Astrocyte (in vitro differentiated cells and primary cell): Measurements from ENCODE around the gene ATG7. TPM values are rescaled to one million over a fixed set of nuclear protein-coding genes. Genes with fewer than 3 reads are reported as not detected.

ENCODE experiments used
- DNase-seq: peaks from one replicate; pipeline ENCODE4 v3.0.0-alpha.2; 2010; ENCODE audit warnings: low read depth
- FAIRE-seq: peaks from 2 replicates; lab custom pipeline; 2011; peaks lifted over from hg19 to GRCh38; lab: Jason Lieb, UNC
- H2AFZ ChIP-seq: 2 replicates; pipeline ENCODE4 v1.6.0; 2012; ENCODE audit warnings: low read depth, low read length, inconsistent platforms
- H3K27ac ChIP-seq: 2 replicates; pipeline ENCODE4 v1.5.1; 2011; ENCODE audit warnings: low read depth, low read length, inconsistent platforms
- H3K27me3 ChIP-seq: 2 replicates; pipeline ENCODE4 v1.6.0; 2011; ENCODE audit warnings: low read length, inconsistent platforms; ENCODE audit not compliant: insufficient read depth
- H3K36me3 ChIP-seq: 2 replicates; pipeline ENCODE4 v1.5.1; 2011; ENCODE audit warnings: low read length, inconsistent platforms; ENCODE audit not compliant: insufficient read depth
- H3K4me1 ChIP-seq: 2 replicates; pipeline ENCODE4 v1.5.1; 2011; ENCODE audit warnings: low read length, inconsistent platforms; ENCODE audit not compliant: insufficient read depth
- H3K4me2 ChIP-seq: 2 replicates; pipeline ENCODE4 v1.6.0; 2012; ENCODE audit warnings: low read length, inconsistent platforms
- H3K4me3 ChIP-seq: 2 replicates; pipeline ENCODE4 v1.5.1; 2011; ENCODE audit warnings: low read depth, mild to moderate bottlenecking, low read length, inconsistent platforms; ENCODE audit not compliant: insufficient read depth
- H3K79me2 ChIP-seq: 2 replicates; pipeline ENCODE4 v1.6.0; 2012; ENCODE audit warnings: mild to moderate bottlenecking, low read length, inconsistent platforms; ENCODE audit not compliant: insufficient read depth
- H3K9ac ChIP-seq: 2 replicates; pipeline ENCODE4 v1.6.0; 2012; ENCODE audit warnings: mild to moderate bottlenecking, low read length, inconsistent platforms
- H3K9me3 ChIP-seq: 2 replicates; pipeline ENCODE4 v1.5.1; 2012; ENCODE audit warnings: low read depth, mild to moderate bottlenecking, low read length, inconsistent platforms; ENCODE audit not compliant: insufficient read depth
- H4K20me1 ChIP-seq: 2 replicates; pipeline ENCODE4 v1.6.0; 2012; ENCODE audit warnings: low read length, inconsistent platforms; ENCODE audit not compliant: insufficient read depth
- H3K27ac Mint-ChIP-seq: one replicate; pipeline ENCODE4 v1.8.0; 2021; ENCODE audit warnings: mild to moderate bottlenecking, mixed read lengths; ENCODE audit not compliant: unreplicated experiment
- H3K27me3 Mint-ChIP-seq: one replicate; pipeline ENCODE4 v1.8.0; 2021; ENCODE audit warnings: low read depth, mixed read lengths; ENCODE audit not compliant: unreplicated experiment
- H3K36me3 Mint-ChIP-seq: one replicate; pipeline ENCODE4 v1.8.0; 2021; ENCODE audit warnings: low read depth, mixed read lengths; ENCODE audit not compliant: unreplicated experiment
- H3K4me1 Mint-ChIP-seq: one replicate; pipeline ENCODE4 v1.8.0; 2021; ENCODE audit warnings: low read depth, mixed read lengths; ENCODE audit not compliant: unreplicated experiment
- H3K4me3 Mint-ChIP-seq: one replicate; pipeline ENCODE4 v1.8.0; 2021; ENCODE audit warnings: mild to moderate bottlenecking, moderate library complexity, mixed read lengths; ENCODE audit not compliant: unreplicated experiment
- H3K9me3 Mint-ChIP-seq: one replicate; pipeline ENCODE4 v1.8.0; 2021; ENCODE audit warnings: mild to moderate bottlenecking, mixed read lengths; ENCODE audit not compliant: unreplicated experiment
- EZH2 ChIP-seq: IDR thresholded peaks from 2 replicates; pipeline ENCODE4 v1.6.1; 2012; ENCODE audit warnings: mild to moderate bottlenecking, low read length, inconsistent platforms; ENCODE audit not compliant: insufficient read depth
- total RNA-seq: library from RNA; stranded (reverse); gene quantifications from 2 replicates; pipeline ENCODE4 v1.2.1, GENCODE V29; 2021
- TF ChIP-seq, protein P1 (sequence below): IDR thresholded peaks from 2 replicates; pipeline ENCODE4 v1.5.1; 2011; ENCODE audit warnings: low read depth, mild to moderate bottlenecking, inconsistent platforms, low read length, moderate library complexity; ENCODE audit not compliant: insufficient read depth

The ATG7 gene
- total RNA-seq, 1 donor from 2014 or later, result 29.5 TPM

DNA sequence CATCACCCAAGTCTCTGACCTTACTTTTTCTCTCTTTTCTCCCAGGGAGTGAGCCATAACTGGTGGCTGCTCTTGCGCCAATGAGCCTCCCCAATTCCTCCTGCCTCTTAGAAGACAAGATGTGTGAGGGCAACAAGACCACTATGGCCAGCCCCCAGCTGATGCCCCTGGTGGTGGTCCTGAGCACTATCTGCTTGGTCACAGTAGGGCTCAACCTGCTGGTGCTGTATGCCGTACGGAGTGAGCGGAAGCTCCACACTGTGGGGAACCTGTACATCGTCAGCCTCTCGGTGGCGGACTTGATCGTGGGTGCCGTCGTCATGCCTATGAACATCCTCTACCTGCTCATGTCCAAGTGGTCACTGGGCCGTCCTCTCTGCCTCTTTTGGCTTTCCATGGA lies 13.2 kb upstream of the ATG7 start:
- TF ChIP-seq, protein P1, sequence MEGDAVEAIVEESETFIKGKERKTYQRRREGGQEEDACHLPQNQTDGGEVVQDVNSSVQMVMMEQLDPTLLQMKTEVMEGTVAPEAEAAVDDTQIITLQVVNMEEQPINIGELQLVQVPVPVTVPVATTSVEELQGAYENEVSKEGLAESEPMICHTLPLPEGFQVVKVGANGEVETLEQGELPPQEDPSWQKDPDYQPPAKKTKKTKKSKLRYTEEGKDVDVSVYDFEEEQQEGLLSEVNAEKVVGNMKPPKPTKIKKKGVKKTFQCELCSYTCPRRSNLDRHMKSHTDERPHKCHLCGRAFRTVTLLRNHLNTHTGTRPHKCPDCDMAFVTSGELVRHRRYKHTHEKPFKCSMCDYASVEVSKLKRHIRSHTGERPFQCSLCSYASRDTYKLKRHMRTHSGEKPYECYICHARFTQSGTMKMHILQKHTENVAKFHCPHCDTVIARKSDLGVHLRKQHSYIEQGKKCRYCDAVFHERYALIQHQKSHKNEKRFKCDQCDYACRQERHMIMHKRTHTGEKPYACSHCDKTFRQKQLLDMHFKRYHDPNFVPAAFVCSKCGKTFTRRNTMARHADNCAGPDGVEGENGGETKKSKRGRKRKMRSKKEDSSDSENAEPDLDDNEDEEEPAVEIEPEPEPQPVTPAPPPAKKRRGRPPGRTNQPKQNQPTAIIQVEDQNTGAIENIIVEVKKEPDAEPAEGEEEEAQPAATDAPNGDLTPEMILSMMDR, result no peak
- no peak for TF ChIP-seq EZH2
- no peak overlapping the region for H3K4me3 Mint-ChIP-seq
- no peak for FAIRE-seq

DNA sequence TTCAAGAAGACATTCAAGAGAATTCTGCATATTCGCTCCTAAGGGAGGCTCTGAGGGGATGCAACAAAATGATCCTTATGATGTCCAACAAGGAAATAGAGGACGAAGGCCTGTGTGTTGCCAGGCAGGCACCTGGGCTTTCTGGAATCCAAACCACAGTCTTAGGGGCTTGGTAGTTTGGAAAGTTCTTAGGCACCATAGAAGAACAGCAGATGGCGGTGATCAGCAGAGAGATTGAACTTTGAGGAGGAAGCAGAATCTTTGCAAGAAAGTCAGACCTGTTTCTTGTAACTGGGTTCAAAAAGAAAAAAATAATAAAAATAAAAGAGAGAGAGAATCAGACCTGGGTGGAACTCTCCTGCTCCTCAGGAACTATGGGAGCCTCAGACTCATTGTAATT lies 11.7 kb upstream of the ATG7 start:
- Histone ChIP-seq H3K36me3 (peaks cover 16% of the 10 kb centered on the region), H3K27me3 (no peaks in the 10 kb centered on the region), H3K79me2 (no peaks in the 10 kb centered on the region), H3K27ac (no peak overlapping the region), H3K4me1 (no peaks in the 10 kb centered on the region), H3K9me3 (no peaks in the 10 kb centered on the region), H4K20me1 (no peaks in the 10 kb centered on the region), H3K4me2 (no peak overlapping the region), H3K4me3 (no peak overlapping the region), H3K9ac (no peak overlapping the region), H2AFZ (no peak overlapping the region)
- Mint-ChIP-seq H3K4me3 (no peak overlapping the region), H3K4me1 (no peaks in the 10 kb centered on the region), H3K36me3 (peaks cover 16% of the 10 kb centered on the region), H3K27ac (no peak overlapping the region), H3K9me3 (peaks cover 10% of the 10 kb centered on the region), H3K27me3 (peaks cover 40% of the 10 kb centered on the region)
- DNase-seq, result no peak
- no peak for FAIRE-seq
- no peak for TF ChIP-seq EZH2
- TF ChIP-seq, protein P1, result no peak

More for the DNA sequence above, 13.2 kb upstream of the ATG7 start:
- H4K20me1 ChIP-seq, result no peaks in the 10 kb centered on the region
- no peak overlapping the region for H2AFZ ChIP-seq
- H3K27ac Mint-ChIP-seq, result no peak overlapping the region
- H3K9ac ChIP-seq, result no peak overlapping the region
- peaks cover 23% of the 10 kb centered on the region for H3K36me3 Mint-ChIP-seq
- no peak for DNase-seq
- no peak overlapping the region for H3K4me3 ChIP-seq
- H3K9me3 ChIP-seq, result no peaks in the 10 kb centered on the region
- H3K4me1 Mint-ChIP-seq, result no peaks in the 10 kb centered on the region
- H3K27me3 ChIP-seq, result no peaks in the 10 kb centered on the region
- peaks cover 16% of the 10 kb centered on the region for H3K36me3 ChIP-seq
- H3K79me2 ChIP-seq, result no peaks in the 10 kb centered on the region
- no peak overlapping the region for H3K27ac ChIP-seq
- peaks cover 32% of the 10 kb centered on the region for H3K27me3 Mint-ChIP-seq
- no peak overlapping the region for H3K4me2 ChIP-seq
- peaks cover 12% of the 10 kb centered on the region for H3K9me3 Mint-ChIP-seq
- no peaks in the 10 kb centered on the region for H3K4me1 ChIP-seq

DNA sequence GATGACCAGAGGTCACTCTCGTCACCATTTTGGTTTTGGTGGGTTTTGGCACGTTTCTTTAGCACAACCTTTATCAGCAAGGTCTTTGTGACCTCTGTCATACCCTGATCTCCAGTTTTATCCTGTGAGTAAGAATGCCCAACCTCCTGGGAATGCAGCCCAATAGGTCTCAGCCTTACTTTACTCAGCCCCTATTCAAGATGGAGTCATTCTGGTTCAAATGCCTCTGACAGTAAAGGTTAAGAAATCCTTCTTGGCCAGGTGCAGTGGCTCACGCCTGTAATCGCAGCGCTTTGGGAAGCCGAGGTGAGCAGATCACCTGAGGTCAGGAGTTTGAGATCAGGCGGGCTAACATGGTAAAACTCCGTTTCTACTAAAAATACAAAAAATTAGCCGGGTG lies 3.2 kb upstream of the ATG7 start:
- no peaks in the 10 kb centered on the region for H3K36me3 ChIP-seq
- no peak overlapping the region for H3K4me3 ChIP-seq
- Mint-ChIP-seq H3K27ac (no peak overlapping the region), H3K27me3 (peaks cover 15% of the 10 kb centered on the region), H3K4me3 (no peak overlapping the region), H3K4me1 (peaks cover 6% of the 10 kb centered on the region), H3K36me3 (no peaks in the 10 kb centered on the region), H3K9me3 (no peaks in the 10 kb centered on the region)
- no peak overlapping the region for H3K27ac ChIP-seq
- no peak overlapping the region for H2AFZ ChIP-seq
- TF ChIP-seq EZH2, result no peak
- TF ChIP-seq, protein P1, result no peak
- H3K4me2 ChIP-seq, result no peak overlapping the region
- peaks cover 10% of the 10 kb centered on the region for H3K4me1 ChIP-seq
- H3K79me2 ChIP-seq, result peaks cover 18% of the 10 kb centered on the region
- no peak for FAIRE-seq
- no peaks in the 10 kb centered on the region for H3K27me3 ChIP-seq
- DNase-seq, result no peak
- H4K20me1 ChIP-seq, result no peaks in the 10 kb centered on the region
- no peaks in the 10 kb centered on the region for H3K9me3 ChIP-seq
- H3K9ac ChIP-seq, result no peak overlapping the region
